Endothelial cell (in vitro differentiated cells): ENCODE results near the gene SLAMF1. TPM values are rescaled to one million over a fixed set of nuclear protein-coding genes. Genes with fewer than 3 reads are reported as not detected.

Source experiments
- DNase-seq: peaks from one replicate; pipeline ENCODE4 v3.0.0; 2021; ENCODE audit warnings: low spot score
- H3K27ac Mint-ChIP-seq: one replicate; pipeline ENCODE4 v1.8.0; 2021; ENCODE audit warnings: mixed read lengths, inconsistent platforms; ENCODE audit not compliant: unreplicated experiment
- H3K27me3 Mint-ChIP-seq: one replicate; pipeline ENCODE4 v1.8.0; 2021; ENCODE audit warnings: mild to moderate bottlenecking, moderate library complexity, mixed read lengths, inconsistent platforms; ENCODE audit not compliant: unreplicated experiment
- H3K36me3 Mint-ChIP-seq: one replicate; pipeline ENCODE4 v1.8.0; 2021; ENCODE audit warnings: mild to moderate bottlenecking, low read depth, mixed read lengths, inconsistent platforms; ENCODE audit not compliant: unreplicated experiment
- H3K4me1 Mint-ChIP-seq: one replicate; pipeline ENCODE4 v1.8.0; 2021; ENCODE audit warnings: mild to moderate bottlenecking, mixed read lengths, inconsistent platforms; ENCODE audit not compliant: unreplicated experiment
- H3K4me3 Mint-ChIP-seq: one replicate; pipeline ENCODE4 v1.8.0; 2021; ENCODE audit warnings: mild to moderate bottlenecking, mixed read lengths, inconsistent platforms; ENCODE audit not compliant: unreplicated experiment
- H3K9me3 Mint-ChIP-seq: one replicate; pipeline ENCODE4 v1.8.0; 2021; ENCODE audit warnings: mixed read lengths, inconsistent platforms; ENCODE audit not compliant: unreplicated experiment
- CTCF ChIP-seq: fragments of 200-600 bp; sonication (generic); IDR thresholded peaks from one replicate; pipeline ENCODE4 v1.5.0; 2021; ENCODE audit warnings: antibody characterized with exemption; ENCODE audit not compliant: unreplicated experiment
- total RNA-seq: library from RNA; stranded (reverse); fragmentation: NEBNext Ultra II Directional; extraction: Animal tissue kit (Norgen Biotek cat#: 25700); gene quantifications from one replicate; pipeline ENCODE4 v1.2.1, GENCODE V29; 2021; ENCODE audit not compliant: unreplicated experiment

SLAMF1 gene
- total RNA-seq, 1 donor from 2014 or later: not detected

- no peak for TF ChIP-seq CTCF
- Mint-ChIP-seq H3K27ac (no peak overlapping the region), H3K4me1 (peaks cover 9% of the 10 kb centered on the region), H3K27me3 (peaks cover 3% of the 10 kb centered on the region), H3K9me3 (no peaks in the 10 kb centered on the region), H3K4me3 (no peak overlapping the region), H3K36me3 (peaks cover 3% of the 10 kb centered on the region)
- no peak for DNase-seq
Measured at GRCh38 chr1:160619742-160620277, 27.0 kb downstream of the SLAMF1 start.

GRCh38 chr1:160618763-160619274 lies 28.0 kb downstream of the SLAMF1 start:
- no peak overlapping the region for H3K4me3 Mint-ChIP-seq
- no peaks in the 10 kb centered on the region for H3K9me3 Mint-ChIP-seq
- H3K27ac Mint-ChIP-seq: no peak overlapping the region
- H3K36me3 Mint-ChIP-seq: peaks cover 3% of the 10 kb centered on the region
- DNase-seq: no peak
- H3K4me1 Mint-ChIP-seq: peaks cover 9% of the 10 kb centered on the region
- H3K27me3 Mint-ChIP-seq: peaks cover 3% of the 10 kb centered on the region
- peak; percentile 55 for TF ChIP-seq CTCF

GRCh38 chr1:160618327-160618726 lies 28.5 kb downstream of the SLAMF1 start:
- H3K9me3 Mint-ChIP-seq: no peaks in the 10 kb centered on the region
- H3K36me3 Mint-ChIP-seq: peaks cover 3% of the 10 kb centered on the region
- H3K27ac Mint-ChIP-seq: no peak overlapping the region
- no peak overlapping the region for H3K4me3 Mint-ChIP-seq
- TF ChIP-seq CTCF: no peak
- peaks cover 4% of the 10 kb centered on the region for H3K27me3 Mint-ChIP-seq
- peaks cover 9% of the 10 kb centered on the region for H3K4me1 Mint-ChIP-seq
- no peak for DNase-seq

- peaks cover 3% of the 10 kb centered on the region for H3K36me3 Mint-ChIP-seq
- no peak overlapping the region for H3K4me3 Mint-ChIP-seq
- no peaks in the 10 kb centered on the region for H3K9me3 Mint-ChIP-seq
- peaks cover 8% of the 10 kb centered on the region for H3K4me1 Mint-ChIP-seq
- H3K27ac Mint-ChIP-seq: peak overlapping the region; percentile 39
- peaks cover 6% of the 10 kb centered on the region for H3K27me3 Mint-ChIP-seq
- TF ChIP-seq CTCF: no peak
- DNase-seq: no peak
Measured at GRCh38 chr1:160615660-160616059, 31.2 kb downstream of the SLAMF1 start.

- peaks cover 10% of the 10 kb centered on the region for H3K4me1 Mint-ChIP-seq
Measured at GRCh38 chr1:160614410-160614809, 32.4 kb downstream of the SLAMF1 start.

More at GRCh38 chr1:160614410-160614809, 32.4 kb downstream of the SLAMF1 start:
- Mint-ChIP-seq H3K27ac (no peak overlapping the region), H3K9me3 (no peaks in the 10 kb centered on the region), H3K27me3 (peaks cover 6% of the 10 kb centered on the region), H3K4me3 (no peak overlapping the region), H3K36me3 (peaks cover 3% of the 10 kb centered on the region)
- no peak for DNase-seq
- TF ChIP-seq CTCF: no peak
